Neural progenitor cell (in vitro differentiated cells): ENCODE data around the gene DNAJC30. TPM values are rescaled to one million over a fixed set of nuclear protein-coding genes. Genes with fewer than 3 reads are reported as not detected.
A peak's percentile ranks its signal among the peaks of the same experiment; 100 is the strongest.

ENCODE experiments used
- DNase-seq: peaks from one replicate; pipeline ENCODE4 v3.0.0-alpha.2; 2016; ENCODE audit warnings: low spot score
- H2AFZ ChIP-seq: fragments of 200-600 bp; sonication (generic); replicated peaks from 2 replicates; pipeline ENCODE4 v1.6.1; 2016; ENCODE audit warnings: antibody characterized with exemption
- H3F3A ChIP-seq: fragments of 200-600 bp; sonication (generic); 2 replicates; pipeline ENCODE4 v1.6.1; 2016; ENCODE audit warnings: antibody characterized with exemption, low read depth
- H3K27ac ChIP-seq: fragments of 200-600 bp; sonication (generic); 2 replicates; pipeline ENCODE4 v1.5.1; 2016; ENCODE audit warnings: mild to moderate bottlenecking
- H3K27me3 ChIP-seq: fragments of 200-600 bp; sonication (generic); 2 replicates; pipeline ENCODE4 v1.6.1; 2016; ENCODE audit warnings: mild to moderate bottlenecking, moderate library complexity
- H3K36me3 ChIP-seq: fragments of 200-600 bp; sonication (generic); 2 replicates; pipeline ENCODE4 v1.5.1; 2016
- H3K4me1 ChIP-seq: fragments of 200-600 bp; sonication (generic); 2 replicates; pipeline ENCODE4 v1.6.1; 2016; ENCODE audit warnings: mixed run types
- H3K4me2 ChIP-seq: fragments of 200-600 bp; sonication (generic); 2 replicates; pipeline ENCODE4 v1.6.1; 2016
- H3K4me3 ChIP-seq: fragments of 200-600 bp; sonication (generic); 2 replicates; pipeline ENCODE4 v1.5.1; 2016
- H3K79me2 ChIP-seq: fragments of 200-600 bp; sonication (generic); 2 replicates; pipeline ENCODE4 v1.6.1; 2016; ENCODE audit warnings: low read depth
- H3K9ac ChIP-seq: fragments of 200-600 bp; sonication (generic); 2 replicates; pipeline ENCODE4 v1.6.1; 2016
- H3K9me3 ChIP-seq: fragments of 200-600 bp; sonication (generic); 2 replicates; pipeline ENCODE4 v1.5.1; 2016; ENCODE audit warnings: low read depth
- H4K20me1 ChIP-seq: fragments of 200-600 bp; sonication (generic); 2 replicates; pipeline ENCODE4 v1.6.1; 2016; ENCODE audit warnings: low read depth
- H3K27ac Mint-ChIP-seq: 3 replicates; pipeline ENCODE4 v1.8.0; 2021; ENCODE audit warnings: mixed read lengths
- H3K27me3 Mint-ChIP-seq: 2 replicates; pipeline ENCODE4 v1.8.0; 2022; ENCODE audit warnings: low read depth, mild to moderate bottlenecking, inconsistent platforms, moderate library complexity, mixed read lengths; ENCODE audit not compliant: insufficient read depth
- H3K36me3 Mint-ChIP-seq: 3 replicates; pipeline ENCODE4 v1.8.0; 2021; ENCODE audit warnings: mixed read lengths
- H3K4me1 Mint-ChIP-seq: 3 replicates; pipeline ENCODE4 v1.8.0; 2021; ENCODE audit warnings: mixed read lengths
- H3K4me3 Mint-ChIP-seq: 3 replicates; pipeline ENCODE4 v1.8.0; 2021; ENCODE audit warnings: mild to moderate bottlenecking, moderate library complexity, mixed read lengths
- H3K9me3 Mint-ChIP-seq: 3 replicates; pipeline ENCODE4 v1.8.0; 2020; ENCODE audit warnings: mixed read lengths
- EZH2 ChIP-seq: fragments of 200-600 bp; sonication (generic); IDR thresholded peaks from 2 replicates; pipeline ENCODE4 v1.6.1; 2017; ENCODE audit warnings: antibody characterized with exemption, mild to moderate bottlenecking, moderate library complexity
- EZH2phosphoT487 ChIP-seq: fragments of 200-600 bp; sonication (generic); IDR thresholded peaks from 2 replicates; pipeline ENCODE4 v1.6.1; 2017; ENCODE audit warnings: antibody characterized with exemption
- total RNA-seq: library from RNA; depleted of rRNA; stranded (reverse); fragments of >200 nt; gene quantifications from 2 replicates; pipeline ENCODE4 v1.2.3, GENCODE V29; 2015; ENCODE audit warnings: low replicate concordance
- TF ChIP-seq, protein P1 (sequence below): fragments of 200-600 bp; sonication (generic); IDR thresholded peaks from 2 replicates; pipeline ENCODE4 v1.5.1; 2017; ENCODE audit warnings: antibody characterized with exemption, mild to moderate bottlenecking

The DNAJC30 gene
- total RNA-seq, 1 donor from 2014 or later: 0.94 TPM

DNA sequence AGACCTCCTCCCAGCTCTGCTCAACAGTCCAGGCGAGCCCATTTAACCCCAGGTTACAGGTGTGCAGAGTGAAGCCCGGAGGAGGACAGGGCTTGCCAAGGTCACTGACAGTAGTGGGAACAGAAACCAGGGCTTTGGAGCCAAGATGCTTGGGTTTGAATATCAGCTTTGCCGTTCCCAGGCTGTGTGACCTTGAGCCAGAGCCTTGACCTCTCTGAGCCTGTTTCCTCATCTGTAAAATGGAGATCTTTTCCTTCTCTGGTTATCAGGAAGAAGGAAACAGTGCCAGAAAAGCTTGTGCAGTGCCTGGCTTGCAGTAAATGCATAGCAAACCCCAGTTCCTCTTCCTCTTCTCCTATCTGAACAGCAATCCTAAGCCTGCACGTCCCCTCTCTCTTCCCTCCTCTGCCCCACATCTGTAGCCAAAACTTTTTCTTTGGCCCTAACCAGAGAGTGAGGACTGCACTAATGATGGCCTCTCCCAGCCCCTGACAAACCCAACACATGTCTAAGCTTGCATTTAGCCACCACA is 37.5 kb downstream of the DNAJC30 start:
- Histone ChIP-seq H3F3A (peaks cover 5% of the 10 kb centered on the region), H3K27me3 (peaks cover 54% of the 10 kb centered on the region), H4K20me1 (no peaks in the 10 kb centered on the region), H3K36me3 (no peaks in the 10 kb centered on the region), H2AFZ (no peak overlapping the region), H3K27ac (no peak overlapping the region), H3K9me3 (no peaks in the 10 kb centered on the region), H3K4me1 (no peaks in the 10 kb centered on the region), H3K9ac (no peak overlapping the region), H3K4me2 (no peak overlapping the region), H3K4me3 (no peak overlapping the region), H3K79me2 (no peaks in the 10 kb centered on the region)
- TF ChIP-seq, protein P1, sequence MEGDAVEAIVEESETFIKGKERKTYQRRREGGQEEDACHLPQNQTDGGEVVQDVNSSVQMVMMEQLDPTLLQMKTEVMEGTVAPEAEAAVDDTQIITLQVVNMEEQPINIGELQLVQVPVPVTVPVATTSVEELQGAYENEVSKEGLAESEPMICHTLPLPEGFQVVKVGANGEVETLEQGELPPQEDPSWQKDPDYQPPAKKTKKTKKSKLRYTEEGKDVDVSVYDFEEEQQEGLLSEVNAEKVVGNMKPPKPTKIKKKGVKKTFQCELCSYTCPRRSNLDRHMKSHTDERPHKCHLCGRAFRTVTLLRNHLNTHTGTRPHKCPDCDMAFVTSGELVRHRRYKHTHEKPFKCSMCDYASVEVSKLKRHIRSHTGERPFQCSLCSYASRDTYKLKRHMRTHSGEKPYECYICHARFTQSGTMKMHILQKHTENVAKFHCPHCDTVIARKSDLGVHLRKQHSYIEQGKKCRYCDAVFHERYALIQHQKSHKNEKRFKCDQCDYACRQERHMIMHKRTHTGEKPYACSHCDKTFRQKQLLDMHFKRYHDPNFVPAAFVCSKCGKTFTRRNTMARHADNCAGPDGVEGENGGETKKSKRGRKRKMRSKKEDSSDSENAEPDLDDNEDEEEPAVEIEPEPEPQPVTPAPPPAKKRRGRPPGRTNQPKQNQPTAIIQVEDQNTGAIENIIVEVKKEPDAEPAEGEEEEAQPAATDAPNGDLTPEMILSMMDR: no peak
- TF ChIP-seq EZH2phosphoT487 (no peak), EZH2 (no peak)
- peaks cover 50% of the 10 kb centered on the region for H3K27me3 Mint-ChIP-seq
- no peaks in the 10 kb centered on the region for H3K36me3 Mint-ChIP-seq
- H3K27ac Mint-ChIP-seq: no peak overlapping the region
- peaks cover 3% of the 10 kb centered on the region for H3K9me3 Mint-ChIP-seq
- no peak overlapping the region for H3K4me3 Mint-ChIP-seq
- H3K4me1 Mint-ChIP-seq: peaks cover 5% of the 10 kb centered on the region
- no peak for DNase-seq

DNA sequence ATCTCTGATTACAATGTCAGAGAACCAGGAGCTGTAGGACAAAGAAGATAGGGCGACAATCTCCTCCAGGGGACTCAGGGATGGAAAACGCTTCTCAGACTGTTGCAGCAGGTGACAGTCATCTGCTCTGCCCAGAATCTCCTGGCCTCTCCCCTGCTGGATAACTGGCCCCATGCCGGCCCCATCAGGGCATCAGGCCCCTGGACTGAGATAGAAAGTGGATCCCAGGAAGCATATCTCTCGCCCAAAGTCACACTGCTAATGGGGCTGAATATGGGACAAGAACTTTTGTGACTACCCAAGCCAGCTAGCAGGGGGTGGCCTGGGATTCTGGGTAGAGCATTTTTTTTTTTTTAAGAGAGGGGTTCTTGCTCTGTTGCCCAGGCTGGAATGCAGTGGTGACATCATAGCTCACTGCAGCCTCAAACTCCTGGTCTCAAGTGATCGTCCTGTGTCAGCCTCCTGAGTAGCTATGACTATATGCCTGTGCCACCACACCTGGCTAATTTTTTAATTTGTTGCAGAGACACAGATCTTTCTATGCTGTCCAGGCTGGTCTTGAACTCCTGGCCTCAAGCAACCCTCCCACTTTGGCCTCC is 38.5 kb downstream of the DNAJC30 start:
- Histone ChIP-seq H3K4me1 (no peaks in the 10 kb centered on the region), H2AFZ (no peak overlapping the region), H3K27me3 (peaks cover 44% of the 10 kb centered on the region), H3K9ac (no peak overlapping the region), H3K27ac (no peak overlapping the region), H3F3A (peaks cover 5% of the 10 kb centered on the region), H4K20me1 (no peaks in the 10 kb centered on the region), H3K79me2 (no peaks in the 10 kb centered on the region), H3K4me2 (no peak overlapping the region), H3K9me3 (no peaks in the 10 kb centered on the region), H3K36me3 (no peaks in the 10 kb centered on the region), H3K4me3 (no peak overlapping the region)
- Mint-ChIP-seq H3K27me3 (peaks cover 45% of the 10 kb centered on the region), H3K27ac (no peak overlapping the region), H3K9me3 (peaks cover 3% of the 10 kb centered on the region), H3K4me1 (peaks cover 5% of the 10 kb centered on the region), H3K4me3 (peak overlapping the region; percentile 57), H3K36me3 (no peaks in the 10 kb centered on the region)
- TF ChIP-seq EZH2: no peak
- no peak for DNase-seq

DNA sequence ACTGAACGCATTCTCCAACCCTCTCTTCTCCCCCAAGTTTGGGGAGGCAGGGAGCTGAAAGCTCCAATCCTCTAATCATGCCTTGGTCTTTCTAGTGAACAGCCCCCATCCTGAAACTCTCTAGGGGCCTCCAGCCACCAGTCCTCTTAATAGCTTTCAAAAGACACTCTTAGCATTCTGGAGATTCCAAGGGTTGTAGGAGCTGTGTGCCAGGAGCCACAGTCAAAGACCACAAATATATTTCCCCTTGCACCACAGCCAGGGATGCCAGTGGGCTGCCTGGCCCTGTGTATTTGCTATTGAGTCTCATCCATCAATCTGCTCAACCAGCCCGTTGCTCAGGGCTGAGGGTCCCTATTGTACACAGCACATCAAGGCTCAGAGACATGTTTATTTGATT is 40.4 kb downstream of the DNAJC30 start:
- Mint-ChIP-seq H3K9me3 (peaks cover 3% of the 10 kb centered on the region), H3K27ac (no peak overlapping the region), H3K4me3 (no peak overlapping the region), H3K4me1 (no peaks in the 10 kb centered on the region), H3K27me3 (peaks cover 28% of the 10 kb centered on the region), H3K36me3 (no peaks in the 10 kb centered on the region)
- Histone ChIP-seq H3K9ac (no peak overlapping the region), H3K36me3 (no peaks in the 10 kb centered on the region), H3K4me1 (no peaks in the 10 kb centered on the region), H2AFZ (no peak overlapping the region), H3K4me2 (no peak overlapping the region), H3K79me2 (no peaks in the 10 kb centered on the region), H3K27me3 (peaks cover 25% of the 10 kb centered on the region), H3K9me3 (no peaks in the 10 kb centered on the region), H4K20me1 (no peaks in the 10 kb centered on the region), H3K27ac (no peak overlapping the region), H3F3A (peaks cover 5% of the 10 kb centered on the region), H3K4me3 (no peak overlapping the region)
- DNase-seq: no peak
- no peak for TF ChIP-seq EZH2phosphoT487
- TF ChIP-seq, protein P1: no peak
- no peak for TF ChIP-seq EZH2

DNA sequence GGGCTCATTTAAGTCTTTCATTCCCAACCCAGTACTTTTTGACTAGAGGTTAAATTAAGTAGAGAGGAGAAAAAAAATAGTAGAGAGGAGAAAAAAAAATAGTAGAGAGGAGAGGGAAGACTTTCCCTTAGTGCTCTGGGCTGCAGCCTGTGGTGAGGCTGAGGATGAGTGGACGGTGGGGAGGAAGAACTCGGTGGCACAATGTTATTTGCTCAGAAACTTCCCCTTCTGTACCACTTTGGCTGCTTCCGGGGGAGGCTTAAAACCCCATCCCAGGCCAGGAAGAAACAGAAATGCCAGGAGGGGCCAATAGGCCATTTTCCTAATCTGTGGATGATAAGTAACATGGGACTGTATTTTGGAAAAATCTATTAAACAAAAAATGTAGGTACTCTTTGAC is 44.3 kb downstream of the DNAJC30 start:
- H3K4me3 ChIP-seq: no peak overlapping the region
- H3K4me2 ChIP-seq: no peak overlapping the region
- H3K36me3 ChIP-seq: no peaks in the 10 kb centered on the region
- H3K9me3 ChIP-seq: no peaks in the 10 kb centered on the region
- H2AFZ ChIP-seq: no peak overlapping the region
- H3F3A ChIP-seq: no peaks in the 10 kb centered on the region
- H4K20me1 ChIP-seq: no peaks in the 10 kb centered on the region
- TF ChIP-seq, protein P1: no peak
- TF ChIP-seq EZH2: no peak
- TF ChIP-seq EZH2phosphoT487: no peak
- H3K27me3 Mint-ChIP-seq: peaks cover 18% of the 10 kb centered on the region
- H3K27ac Mint-ChIP-seq: no peak overlapping the region
- H3K27me3 ChIP-seq: no peaks in the 10 kb centered on the region
- DNase-seq: no peak
- H3K27ac ChIP-seq: no peak overlapping the region
- H3K79me2 ChIP-seq: no peaks in the 10 kb centered on the region
- H3K4me1 Mint-ChIP-seq: peaks cover 6% of the 10 kb centered on the region
- no peak overlapping the region for H3K4me3 Mint-ChIP-seq
- no peaks in the 10 kb centered on the region for H3K4me1 ChIP-seq
- peaks cover 3% of the 10 kb centered on the region for H3K9me3 Mint-ChIP-seq
- no peak overlapping the region for H3K9ac ChIP-seq
- no peaks in the 10 kb centered on the region for H3K36me3 Mint-ChIP-seq
